GM12878 (cell line): Measurements from ENCODE around the gene ARHGEF10L. TPM values are rescaled to one million over a fixed set of nuclear protein-coding genes. Genes with fewer than 3 reads are reported as not detected.

ENCODE experiments used
- BACH1 ChIP-seq: fragments of 450-650 bp; IDR thresholded peaks from 2 replicates; pipeline ENCODE4 v1.6.1; 2017; ENCODE audit warnings: mild to moderate bottlenecking, borderline replicate concordance
- BCL11A ChIP-seq: IDR thresholded peaks from 2 replicates; pipeline ENCODE4 v1.6.1; 2011; ENCODE audit warnings: low read depth, low read length
- BHLHE40 ChIP-seq, 2 experiments: fragments of 450-650 bp in 1 of 2; IDR thresholded peaks; 2 replicates each; pipeline ENCODE4 v1.6.1; 2011 to 2017; ENCODE audit warnings: low read depth in 2 of 2, borderline replicate concordance in 1 of 2, improper control_type of control experiment in 1 of 2, low read length in 1 of 2, mild to moderate bottlenecking in 1 of 2
- CEBPZ ChIP-seq: fragments of 150-350 bp; IDR thresholded peaks from 2 replicates; pipeline ENCODE4 v1.6.1; 2016; ENCODE audit warnings: low read depth, low read length
- CHD4 ChIP-seq: fragments of 200-600 bp; sonication (generic); IDR thresholded peaks from 2 replicates; pipeline ENCODE4 v1.6.1; 2016; ENCODE audit warnings: mild to moderate bottlenecking
- GATAD2B ChIP-seq: fragments of 450-650 bp; conservative IDR thresholded peaks from 2 replicates; pipeline ENCODE4 v1.6.1; 2017; ENCODE audit warnings: low read depth, mild to moderate bottlenecking, moderate library complexity
- HDGF ChIP-seq: fragments of 450-650 bp; IDR thresholded peaks from 2 replicates; pipeline ENCODE4 v1.6.1; 2016; ENCODE audit warnings: antibody characterized with exemption
- KLF5 ChIP-seq: fragments of 450-650 bp; IDR thresholded peaks from 2 replicates; pipeline ENCODE4 v1.6.1; 2014; ENCODE audit warnings: mild to moderate bottlenecking; ENCODE audit not compliant: partially characterized antibody
- MTA2 ChIP-seq: fragments of 450-650 bp; IDR thresholded peaks from 2 replicates; pipeline ENCODE4 v1.6.1; 2016; ENCODE audit warnings: low read depth, mild to moderate bottlenecking, moderate library complexity
- NFYB ChIP-seq: IDR thresholded peaks from 2 replicates; pipeline ENCODE4 v1.6.1; 2011; ENCODE audit warnings: low read depth, mild to moderate bottlenecking, low read length, improper control_type of control experiment, moderate library complexity; ENCODE audit not compliant: insufficient read depth
- RELB ChIP-seq: fragments of 450-650 bp; IDR thresholded peaks from 2 replicates; pipeline ENCODE4 v1.6.1; 2017; ENCODE audit warnings: low read depth, mild to moderate bottlenecking, moderate library complexity
- SUPT20H ChIP-seq: IDR thresholded peaks from 2 replicates; pipeline ENCODE4 v1.6.1; 2011; ENCODE audit warnings: low read depth, mild to moderate bottlenecking, low read length, moderate library complexity, borderline replicate concordance; ENCODE audit not compliant: control insufficient read depth
- TBL1XR1 ChIP-seq: IDR thresholded peaks from 2 replicates; pipeline ENCODE4 v1.6.1; 2012; ENCODE audit warnings: low read depth, low read length, improper control_type of control experiment
- TCF12 ChIP-seq: IDR thresholded peaks from 2 replicates; pipeline ENCODE4 v1.6.1; 2011; ENCODE audit warnings: low read depth, mild to moderate bottlenecking, low read length
- USF2 ChIP-seq: IDR thresholded peaks from 2 replicates; pipeline ENCODE4 v1.6.1; 2011; ENCODE audit warnings: low read depth, low read length, improper control_type of control experiment, borderline replicate concordance
- YY1 ChIP-seq: IDR thresholded peaks from 2 replicates; pipeline ENCODE4 v1.6.1; 2011; ENCODE audit warnings: low read depth, mild to moderate bottlenecking, low read length
- ZBED1 ChIP-seq: IDR thresholded peaks from 2 replicates; pipeline ENCODE4 v1.6.1; 2016; ENCODE audit warnings: borderline replicate concordance
- ZBTB4 ChIP-seq: fragments of 450-650 bp; formaldehyde crosslinking; IDR thresholded peaks from 2 replicates; pipeline ENCODE4 v1.4.0; 2022; ENCODE audit warnings: mild to moderate bottlenecking, moderate library complexity
- ZNF274 ChIP-seq: IDR thresholded peaks from one replicate; pipeline ENCODE4 v1.8.0; 2011; ENCODE audit not compliant: insufficient read length, insufficient read depth
- polyA plus RNA-seq, 11 experiments: library from polyadenylated mRNA; depleted of rRNA in 4 of 11; unstranded in 6 of 11; stranded (reverse) in 5 of 11; fragments of >200 nt; fragmentation: Nextera tagmentation in 4 of 11; fragmentation: Illumina TruSeq in 1 of 11; extraction: Ambion mirVana in 4 of 11; extraction: Trizol in 1 of 11; gene quantifications; 1 replicate in 1 of 11; 2 replicates in 10 of 11; pipeline versions ENCODE4 v1.2.1 to v1.2.3, GENCODE V29; 2011 to 2016; ENCODE audit warnings: inconsistent platforms in 2 of 11, missing spikeins in 2 of 11, low read depth in 1 of 11
- total RNA-seq, 4 experiments: library from RNA; depleted of rRNA in 3 of 4; stranded (reverse); fragments of >200 nt in 3 of 4; fragmentation: Illumina TruSeq in 1 of 4; extraction: Trizol in 1 of 4; gene quantifications; 2 replicates each; pipeline versions ENCODE4 v1.2.1 to v1.2.3, GENCODE V29; 2013 to 2021

Gene ARHGEF10L
- total and polyA plus RNA-seq, 10 of the 15 experiments (the other 5 are each of a cell fraction or from before 2014, with no cell fraction given): 0.05 to 0.94 (median 0.28) TPM; not detected in 2

GRCh38 chr1:17635811-17636210 is 96.3 kb downstream of the ARHGEF10L start (continued):
- TF ChIP-seq CEBPZ (no peak), KLF5 (no peak), NFYB (no peak), GATAD2B (peak; percentile 67; the same call in 1 of the 2 replicates), BACH1 (no peak), TCF12 (no peak), MTA2 (peak; percentile 21; the same call in 1 of the 2 replicates), BCL11A (no peak), USF2 (no peak), CHD4 (no peak), YY1 (no peak), ZNF274 (no peak), BHLHE40 (IDR thresholded peaks at IDR 0.05; ENCODE audit: borderline replicate concordance in 1 of 2, low read depth in 2 of 2, low read length in 1 of 2) (peak in 1 of 2 experiments; percentile 54; a peak in 1 of 4 replicates), HDGF (no peak), TBL1XR1 (no peak), ZBTB4 (CRISPR knock-in tag) (no peak), RELB (peak; percentile 28; the same call in 1 of the 2 replicates), ZBED1 (no peak), SUPT20H (no peak)
